Measurements from ENCODE around the gene CACNA1D. TPM values are rescaled to one million over a fixed set of nuclear protein-coding genes. Genes with fewer than 3 reads are reported as not detected.

CACNA1D gene
- total and polyA plus RNA-seq, 2 experiments from 2014 or later = 5.2 to 27.8 TPM

DNA sequence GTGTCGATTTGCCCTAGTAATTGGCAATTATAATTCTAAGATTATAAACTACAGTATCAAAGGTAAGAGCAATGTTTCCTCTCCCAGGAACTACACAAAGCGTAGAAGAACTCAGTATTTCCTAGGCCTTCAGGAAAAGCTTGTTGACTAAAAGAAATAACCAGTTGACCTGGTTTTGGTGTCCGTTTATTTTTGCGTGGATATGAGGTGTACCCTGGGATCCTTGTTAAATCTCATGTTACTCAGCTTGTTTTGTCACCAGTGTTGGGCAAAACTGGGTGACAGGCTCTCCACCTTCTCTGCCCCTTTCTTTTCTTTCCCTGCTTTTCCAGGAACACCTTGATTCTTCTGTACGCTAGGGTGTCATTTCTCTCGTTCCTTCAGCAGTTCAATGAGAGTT lies 97.2 kb downstream of the CACNA1D start:
- H3K4me3 ChIP-seq = no peak overlapping the region
- no peaks in the 10 kb centered on the region for H3K9me3 ChIP-seq (ENCODE audit: low read depth)
- H3K27ac ChIP-seq = no peak overlapping the region
- H2AFZ ChIP-seq = no peak overlapping the region
- no peaks in the 10 kb centered on the region for H4K20me1 ChIP-seq (ENCODE audit: insufficient read depth, poor library complexity, severe bottlenecking)
- H3K4me1 ChIP-seq (ENCODE audit: insufficient read depth) = no peaks in the 10 kb centered on the region
- H3K9me2 ChIP-seq (replicated peaks; ENCODE audit: insufficient read depth) = no peaks in the 10 kb centered on the region
- TF ChIP-seq EZH2phosphoT487 (IDR thresholded peaks at IDR 0.05; ENCODE audit: low read depth, severe bottlenecking, unreplicated experiment) = no peak
- TF ChIP-seq, protein P1, sequence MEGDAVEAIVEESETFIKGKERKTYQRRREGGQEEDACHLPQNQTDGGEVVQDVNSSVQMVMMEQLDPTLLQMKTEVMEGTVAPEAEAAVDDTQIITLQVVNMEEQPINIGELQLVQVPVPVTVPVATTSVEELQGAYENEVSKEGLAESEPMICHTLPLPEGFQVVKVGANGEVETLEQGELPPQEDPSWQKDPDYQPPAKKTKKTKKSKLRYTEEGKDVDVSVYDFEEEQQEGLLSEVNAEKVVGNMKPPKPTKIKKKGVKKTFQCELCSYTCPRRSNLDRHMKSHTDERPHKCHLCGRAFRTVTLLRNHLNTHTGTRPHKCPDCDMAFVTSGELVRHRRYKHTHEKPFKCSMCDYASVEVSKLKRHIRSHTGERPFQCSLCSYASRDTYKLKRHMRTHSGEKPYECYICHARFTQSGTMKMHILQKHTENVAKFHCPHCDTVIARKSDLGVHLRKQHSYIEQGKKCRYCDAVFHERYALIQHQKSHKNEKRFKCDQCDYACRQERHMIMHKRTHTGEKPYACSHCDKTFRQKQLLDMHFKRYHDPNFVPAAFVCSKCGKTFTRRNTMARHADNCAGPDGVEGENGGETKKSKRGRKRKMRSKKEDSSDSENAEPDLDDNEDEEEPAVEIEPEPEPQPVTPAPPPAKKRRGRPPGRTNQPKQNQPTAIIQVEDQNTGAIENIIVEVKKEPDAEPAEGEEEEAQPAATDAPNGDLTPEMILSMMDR (IDR thresholded peaks at IDR 0.05; ENCODE audit: poor library complexity) = no peak
- TF ChIP-seq EZH2 (IDR thresholded peaks at IDR 0.05; ENCODE audit: borderline replicate concordance) = no peak
- no peaks in the 10 kb centered on the region for H3K27me3 ChIP-seq
- no peak overlapping the region for H3K4me2 ChIP-seq
- WGBS (ENCODE audit: low lambda C conversion rate, missing lambda C conversion rate) = 88% methylated on average over 6 of the region's 6 CpGs
- no peak for DNase-seq (ENCODE audit: low spot score)
- H3K36me3 ChIP-seq (replicated peaks; ENCODE audit: insufficient read depth, low read depth) = no peaks in the 10 kb centered on the region
- no peaks in the 10 kb centered on the region for H3K79me2 ChIP-seq

DNA sequence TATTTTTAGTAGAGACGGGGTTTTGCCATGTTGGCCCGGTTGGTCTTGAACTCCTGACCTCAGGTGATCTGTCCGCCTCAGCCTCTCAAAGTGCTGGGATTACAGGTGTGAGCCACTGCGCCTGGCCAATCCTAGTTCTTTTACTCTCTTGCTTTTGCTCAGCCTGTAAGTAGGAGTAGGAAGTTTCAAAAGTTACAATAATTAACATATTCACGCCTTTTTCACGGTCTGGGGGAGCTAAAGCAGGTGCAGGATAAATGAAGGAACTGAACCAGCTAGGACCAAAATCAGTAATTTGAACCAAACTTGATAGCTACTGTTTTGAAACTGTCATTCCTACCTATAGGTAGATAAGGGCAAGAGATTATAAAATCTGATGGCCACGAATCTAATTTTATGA lies 98.5 kb downstream of the CACNA1D start:
- H3K4me3 ChIP-seq = no peak overlapping the region
- TF ChIP-seq EZH2 (IDR thresholded peaks at IDR 0.05; ENCODE audit: borderline replicate concordance) (no peak), EZH2phosphoT487 (IDR thresholded peaks at IDR 0.05; ENCODE audit: low read depth, severe bottlenecking, unreplicated experiment) (no peak)
- TF ChIP-seq, protein P1 (IDR thresholded peaks at IDR 0.05; ENCODE audit: poor library complexity) = no peak
- no peak overlapping the region for H3K4me2 ChIP-seq
- H3K9me3 ChIP-seq (ENCODE audit: low read depth) = no peaks in the 10 kb centered on the region
- DNase-seq (ENCODE audit: low spot score) = no peak
- no peaks in the 10 kb centered on the region for H3K27me3 ChIP-seq
- no peaks in the 10 kb centered on the region for H3K36me3 ChIP-seq (replicated peaks; ENCODE audit: insufficient read depth, low read depth)
- 84% methylated on average over 7 of the region's 7 CpGs for WGBS (ENCODE audit: low lambda C conversion rate, missing lambda C conversion rate)
- no peaks in the 10 kb centered on the region for H3K9me2 ChIP-seq (replicated peaks; ENCODE audit: insufficient read depth)
- no peaks in the 10 kb centered on the region for H4K20me1 ChIP-seq (ENCODE audit: insufficient read depth, poor library complexity, severe bottlenecking)
- no peak overlapping the region for H2AFZ ChIP-seq
- H3K79me2 ChIP-seq = no peaks in the 10 kb centered on the region
- no peak overlapping the region for H3K27ac ChIP-seq
- H3K4me1 ChIP-seq (ENCODE audit: insufficient read depth) = no peaks in the 10 kb centered on the region

DNA sequence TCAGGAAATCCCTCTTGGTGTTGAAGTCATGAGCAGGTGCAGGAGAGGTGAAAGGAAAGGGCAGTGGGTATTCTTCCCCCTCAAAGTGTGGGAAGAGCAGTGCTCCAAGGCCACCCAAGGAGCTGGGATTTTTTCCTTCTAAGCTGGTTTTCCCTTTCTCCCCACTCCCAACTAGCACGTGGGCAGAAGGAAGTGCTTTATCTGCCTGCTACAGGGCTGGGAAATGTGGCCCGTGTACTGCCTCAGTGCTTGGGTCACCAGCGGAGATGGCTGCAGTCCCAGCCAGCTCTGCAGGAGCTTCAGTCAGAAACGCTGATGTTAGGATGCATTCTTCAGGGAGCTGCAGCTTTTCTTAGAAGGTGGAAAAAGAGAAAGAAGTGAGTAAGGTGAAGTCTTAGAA lies 99.2 kb downstream of the CACNA1D start:
- no peaks in the 10 kb centered on the region for H3K9me3 ChIP-seq (ENCODE audit: low read depth)
- no peaks in the 10 kb centered on the region for H3K27me3 ChIP-seq
- no peak overlapping the region for H3K4me2 ChIP-seq
- H3K27ac ChIP-seq = no peak overlapping the region
- H3K4me1 ChIP-seq (ENCODE audit: insufficient read depth) = no peaks in the 10 kb centered on the region
- no peak overlapping the region for H2AFZ ChIP-seq
- 73% methylated on average over 4 of the region's 4 CpGs for whole genome bisulfite sequencing (ENCODE audit: low lambda C conversion rate, missing lambda C conversion rate)
- H3K36me3 ChIP-seq (replicated peaks; ENCODE audit: insufficient read depth, low read depth) = no peaks in the 10 kb centered on the region
- no peaks in the 10 kb centered on the region for H3K79me2 ChIP-seq
- no peaks in the 10 kb centered on the region for H3K9me2 ChIP-seq (replicated peaks; ENCODE audit: insufficient read depth)
- H3K4me3 ChIP-seq = no peak overlapping the region
- TF ChIP-seq EZH2 (IDR thresholded peaks at IDR 0.05; ENCODE audit: borderline replicate concordance) = no peak
- TF ChIP-seq, protein P1 (IDR thresholded peaks at IDR 0.05; ENCODE audit: poor library complexity) = no peak
- TF ChIP-seq EZH2phosphoT487 (IDR thresholded peaks at IDR 0.05; ENCODE audit: low read depth, severe bottlenecking, unreplicated experiment) = no peak
- no peak for DNase-seq (ENCODE audit: low spot score)
- H4K20me1 ChIP-seq (ENCODE audit: insufficient read depth, poor library complexity, severe bottlenecking) = no peaks in the 10 kb centered on the region

GRCh38 chr3:53594276-53594675 lies 99.9 kb downstream of the CACNA1D start:
- Histone ChIP-seq H3K27me3 (no peaks in the 10 kb centered on the region), H3K9me2 (replicated peaks; ENCODE audit: insufficient read depth) (no peaks in the 10 kb centered on the region), H3K9me3 (ENCODE audit: low read depth) (no peaks in the 10 kb centered on the region), H3K79me2 (no peaks in the 10 kb centered on the region), H3K27ac (no peak overlapping the region), H3K4me1 (ENCODE audit: insufficient read depth) (no peaks in the 10 kb centered on the region), H4K20me1 (ENCODE audit: insufficient read depth, poor library complexity, severe bottlenecking) (no peaks in the 10 kb centered on the region), H3K4me3 (no peak overlapping the region), H3K36me3 (replicated peaks; ENCODE audit: insufficient read depth, low read depth) (no peaks in the 10 kb centered on the region), H3K4me2 (no peak overlapping the region), H2AFZ (no peak overlapping the region)
- 87% methylated on average over 3 of the region's 3 CpGs for WGBS (ENCODE audit: low lambda C conversion rate, missing lambda C conversion rate)
- DNase-seq (ENCODE audit: low spot score) = no peak
- TF ChIP-seq EZH2 (IDR thresholded peaks at IDR 0.05; ENCODE audit: borderline replicate concordance) (no peak), EZH2phosphoT487 (IDR thresholded peaks at IDR 0.05; ENCODE audit: low read depth, severe bottlenecking, unreplicated experiment) (no peak)
- TF ChIP-seq, protein P1 (IDR thresholded peaks at IDR 0.05; ENCODE audit: poor library complexity) = no peak
